Lower leg skin (tissue), 4 donors: Measurements from ENCODE around the gene PAIP2. TPM values are rescaled to one million over a fixed set of nuclear protein-coding genes. Genes with fewer than 3 reads are reported as not detected.

Experiments used
- DNase-seq, 2 donors: peaks; one replicate each; pipeline ENCODE4 v3.0.0-alpha.2; 2019; ENCODE audit warnings: low spot score in 2 of 2
- H3K4me3 ChIP-seq: fragments of 200-600 bp; sonication (generic); 2 replicates; pipeline ENCODE4 v1.5.1; 2017; ENCODE audit warnings: mild to moderate bottlenecking, low read depth; ENCODE audit not compliant: poor library complexity, severe bottlenecking
- CTCF ChIP-seq, 3 donors: fragments of 450-650 bp; IDR thresholded peaks; one replicate each; pipeline ENCODE4 v1.5.1; 2016; ENCODE audit warnings: antibody characterized with exemption in 3 of 3, mild to moderate bottlenecking in 3 of 3, moderate library complexity in 2 of 3
- POLR2A ChIP-seq, 2 donors: fragments of 450-650 bp; IDR thresholded peaks; one replicate each; pipeline ENCODE4 v1.6.1; 2016 to 2017; ENCODE audit warnings: antibody characterized with exemption in 2 of 2, mild to moderate bottlenecking in 1 of 2, moderate library complexity in 1 of 2
- WGBS, 2 donors: methylation state at CpG; one replicate each; pipeline ENCODE4 v1.1.5; 2018; 5-methylcytosine and 5-hydroxymethylcytosine counted together
- intact Hi-C: fragments of 100-400 bp; cut with DNase I; formaldehyde crosslinking; loops from one replicate; pipeline ENCODE4 v1.15.0; 2023; ENCODE audit warnings: low total_unique reads
- total RNA-seq, 4 donors: library from RNA; depleted of rRNA; stranded (reverse); fragments of >200 nt; gene quantifications; one replicate each; pipeline ENCODE4 v1.1.0, GENCODE V29; 2016

PAIP2 gene
- total RNA-seq, 4 donors from 2014 or later = 47.4 to 81.5 (median 64.7) TPM

GRCh38 chr5:139395844-139396640 lies 54.4 kb downstream of the PAIP2 start:
- TF ChIP-seq POLR2A (IDR thresholded peaks at IDR 0.05) (no peak), CTCF (IDR thresholded peaks at IDR 0.05) (no peak)
- intact Hi-C loops = no loop called here
- no peak overlapping the region for H3K4me3 ChIP-seq
- no peak for DNase-seq
- 85 to 89% methylated on average over 8 of the region's 8 CpGs for WGBS, 2 donors

- 93 to 98% methylated on average over 8 of the region's 8 CpGs for WGBS, 2 donors
- TF ChIP-seq POLR2A (IDR thresholded peaks at IDR 0.05) = no peak
- intact Hi-C loops = no loop called here
- DNase-seq = no peak
- H3K4me3 ChIP-seq = no peak overlapping the region
These were observed 55.0 kb downstream of the PAIP2 start for GRCh38 chr5:139396691-139397090.

GRCh38 chr5:139397921-139398320 lies 56.3 kb downstream of the PAIP2 start:
- WGBS, 2 donors = 48 to 49% methylated on average over 6 of the region's 6 CpGs
- intact Hi-C loops = no loop called here
- DNase-seq = no peak
- TF ChIP-seq CTCF (IDR thresholded peaks at IDR 0.05) (no peak), POLR2A (IDR thresholded peaks at IDR 0.05) (no peak)
- no peak overlapping the region for H3K4me3 ChIP-seq

- intact Hi-C loops = no loop called here
- WGBS, 2 donors = 87 to 90% methylated on average over 6 of the region's 6 CpGs
These were observed 58.0 kb downstream of the PAIP2 start for GRCh38 chr5:139399501-139400121.

GRCh38 chr5:139401546-139401945 lies 59.9 kb downstream of the PAIP2 start:
- DNase-seq = no peak
- TF ChIP-seq CTCF (IDR thresholded peaks at IDR 0.05) (no peak), POLR2A (IDR thresholded peaks at IDR 0.05) (no peak)
- intact Hi-C loops = no loop called here
- no peak overlapping the region for H3K4me3 ChIP-seq
- WGBS, 2 donors = 94 to 96% methylated on average over 10 of the region's 10 CpGs

More at GRCh38 chr5:139399501-139400121, 58.0 kb downstream of the PAIP2 start:
- no peak overlapping the region for H3K4me3 ChIP-seq
- no peak for DNase-seq
- TF ChIP-seq CTCF (IDR thresholded peaks at IDR 0.05) (no peak), POLR2A (IDR thresholded peaks at IDR 0.05) (no peak)

- WGBS, 2 donors = 74 to 83% methylated on average over 5 to 7 of the region's 7 CpGs
- no peak for DNase-seq
- intact Hi-C loops = no loop called here
- no peak for TF ChIP-seq POLR2A (IDR thresholded peaks at IDR 0.05)
- no peak for TF ChIP-seq CTCF (IDR thresholded peaks at IDR 0.05)
- no peak overlapping the region for H3K4me3 ChIP-seq
These were observed 61.0 kb downstream of the PAIP2 start for GRCh38 chr5:139402561-139403158.
